Activated T-cell treated with anti-CD3 and anti-CD28 coated beads for 24 hours (primary cell): Measurements from ENCODE around the gene KIF3C.

Experiments used
- DNase-seq: peaks from one replicate; pipeline ENCODE4 v3.0.0-alpha.2; 2020; ENCODE audit warnings: low read depth

Gene KIF3C

DNA sequence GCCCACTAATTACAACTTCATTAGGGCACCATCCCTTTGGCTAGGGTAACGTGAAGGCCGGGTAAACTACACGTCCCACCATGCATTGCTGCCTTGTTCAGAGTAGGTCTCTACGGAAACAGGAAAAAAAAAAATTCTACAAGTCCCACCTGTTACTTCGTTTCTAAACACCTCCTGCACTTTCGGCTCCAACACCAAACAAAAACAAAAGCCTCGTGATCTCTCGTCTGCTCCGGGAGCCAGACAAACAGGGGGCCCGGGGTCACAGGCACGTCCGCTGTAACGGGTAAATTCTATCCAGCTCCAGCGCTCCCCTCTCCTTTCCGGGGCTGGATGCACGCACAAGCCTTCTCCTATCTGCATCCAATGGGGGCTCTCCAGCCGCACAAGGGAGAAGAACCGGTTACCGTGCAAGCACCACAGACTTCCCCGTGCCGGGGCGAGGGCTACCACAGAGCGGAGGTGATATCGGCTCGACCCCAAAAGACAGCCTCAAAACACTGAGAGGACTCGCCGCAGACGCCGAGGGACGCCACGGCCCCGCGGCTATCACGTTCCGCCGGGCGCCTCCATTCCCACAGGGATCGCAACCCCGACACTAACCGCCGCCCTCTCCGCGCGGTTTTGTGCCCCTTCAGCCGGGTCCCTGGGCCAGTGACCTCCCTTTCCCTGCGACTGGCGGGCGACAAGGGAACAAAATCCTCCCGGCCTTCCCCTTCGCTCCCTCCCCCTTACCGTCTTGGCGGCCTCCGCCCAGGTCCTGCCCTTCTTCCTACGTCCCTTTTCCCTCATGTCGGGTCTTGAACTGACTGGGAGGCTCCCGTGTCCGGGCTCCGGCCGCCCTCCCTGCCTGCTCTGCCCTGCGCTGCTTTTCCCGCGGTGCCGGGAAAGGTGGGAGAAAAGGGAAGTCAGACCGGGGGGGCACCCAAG, 104.6 kb downstream of the KIF3C start:
- DNase-seq = peak; percentile 44
